ENCODE data around the gene RXRA. TPM values are rescaled to one million over a fixed set of nuclear protein-coding genes. Genes with fewer than 3 reads are reported as not detected.

The RXRA gene
- total RNA-seq, 6 donors from 2014 or later: 43.8 to 92.7 (median 74.1) TPM

DNA sequence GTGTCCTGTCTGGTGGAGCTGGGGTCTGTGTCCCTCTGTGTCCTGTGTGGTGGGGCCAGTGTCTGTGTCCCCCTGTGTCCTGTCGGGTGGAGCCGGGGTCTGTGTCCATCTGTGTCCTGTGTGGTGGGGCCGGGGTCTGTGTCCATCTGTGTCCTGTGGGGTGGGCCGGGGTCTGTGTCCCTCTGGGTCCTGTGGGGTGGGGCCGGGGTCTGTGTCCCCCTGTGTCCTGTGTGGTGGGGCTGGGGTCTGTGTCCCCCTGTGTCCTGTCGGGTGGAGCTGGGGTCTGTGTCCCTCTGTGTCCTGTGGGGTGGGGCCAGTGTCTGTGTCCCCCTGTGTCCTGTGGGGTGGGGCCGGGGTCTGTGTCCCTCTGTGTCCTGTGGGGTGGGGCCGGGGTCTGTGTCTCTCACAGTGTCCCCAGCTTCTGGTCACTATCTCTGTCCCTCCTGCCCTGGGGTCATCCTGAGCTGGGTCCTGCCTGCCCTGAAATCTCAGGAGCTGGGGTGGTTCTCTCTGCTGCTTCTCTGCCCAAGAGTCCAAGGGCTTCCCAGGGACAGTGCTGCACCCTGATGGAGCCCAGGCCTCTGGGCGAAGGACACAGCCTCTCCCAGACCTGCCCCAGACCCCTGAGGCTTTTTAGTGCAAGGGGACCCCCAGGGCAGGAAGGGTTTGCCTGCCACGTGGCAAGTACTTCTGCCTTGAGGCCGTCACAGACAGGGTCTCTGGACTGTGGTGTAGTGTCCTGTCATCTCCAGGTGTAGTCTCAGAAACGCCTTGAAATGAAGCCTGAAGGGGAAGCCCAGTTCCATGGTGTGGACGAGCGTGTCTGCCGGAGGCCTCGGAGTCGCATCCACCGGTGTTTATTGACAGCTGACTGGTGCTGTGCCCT is 131.3 kb downstream of the RXRA start:
- DNase-seq: peak in 1 of 2 donors; percentile 46
- Histone ChIP-seq H3K4me1 (peaks cover 17 to 26% (median 22%) of the 10 kb centered on the region in 4 donors), H3K36me3 (no peaks in the 10 kb centered on the region), H3K4me3 (no peak overlapping the region), H3K9me3 (peaks cover 0 to 4% (median 0%) of the 10 kb centered on the region in 4 donors), H3K27me3 (no peaks in the 10 kb centered on the region), H3K27ac (peak overlapping the region; percentile 85 to 95 (median 87))
- ATAC-seq (ENCODE audit: low FRiP score in 2 of 2): no peak
- WGBS, 2 donors: 80 to 95% methylated on average over 1 to 10 of the region's 18 CpGs
- TF ChIP-seq POLR2AphosphoS5 (IDR thresholded peaks at IDR 0.05) (no peak), EP300 (IDR thresholded peaks at IDR 0.05) (no peak), POLR2A (IDR thresholded peaks at IDR 0.05) (no peak)
- TF ChIP-seq, protein P1, sequence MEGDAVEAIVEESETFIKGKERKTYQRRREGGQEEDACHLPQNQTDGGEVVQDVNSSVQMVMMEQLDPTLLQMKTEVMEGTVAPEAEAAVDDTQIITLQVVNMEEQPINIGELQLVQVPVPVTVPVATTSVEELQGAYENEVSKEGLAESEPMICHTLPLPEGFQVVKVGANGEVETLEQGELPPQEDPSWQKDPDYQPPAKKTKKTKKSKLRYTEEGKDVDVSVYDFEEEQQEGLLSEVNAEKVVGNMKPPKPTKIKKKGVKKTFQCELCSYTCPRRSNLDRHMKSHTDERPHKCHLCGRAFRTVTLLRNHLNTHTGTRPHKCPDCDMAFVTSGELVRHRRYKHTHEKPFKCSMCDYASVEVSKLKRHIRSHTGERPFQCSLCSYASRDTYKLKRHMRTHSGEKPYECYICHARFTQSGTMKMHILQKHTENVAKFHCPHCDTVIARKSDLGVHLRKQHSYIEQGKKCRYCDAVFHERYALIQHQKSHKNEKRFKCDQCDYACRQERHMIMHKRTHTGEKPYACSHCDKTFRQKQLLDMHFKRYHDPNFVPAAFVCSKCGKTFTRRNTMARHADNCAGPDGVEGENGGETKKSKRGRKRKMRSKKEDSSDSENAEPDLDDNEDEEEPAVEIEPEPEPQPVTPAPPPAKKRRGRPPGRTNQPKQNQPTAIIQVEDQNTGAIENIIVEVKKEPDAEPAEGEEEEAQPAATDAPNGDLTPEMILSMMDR (IDR thresholded peaks at IDR 0.05): no peak

DNA sequence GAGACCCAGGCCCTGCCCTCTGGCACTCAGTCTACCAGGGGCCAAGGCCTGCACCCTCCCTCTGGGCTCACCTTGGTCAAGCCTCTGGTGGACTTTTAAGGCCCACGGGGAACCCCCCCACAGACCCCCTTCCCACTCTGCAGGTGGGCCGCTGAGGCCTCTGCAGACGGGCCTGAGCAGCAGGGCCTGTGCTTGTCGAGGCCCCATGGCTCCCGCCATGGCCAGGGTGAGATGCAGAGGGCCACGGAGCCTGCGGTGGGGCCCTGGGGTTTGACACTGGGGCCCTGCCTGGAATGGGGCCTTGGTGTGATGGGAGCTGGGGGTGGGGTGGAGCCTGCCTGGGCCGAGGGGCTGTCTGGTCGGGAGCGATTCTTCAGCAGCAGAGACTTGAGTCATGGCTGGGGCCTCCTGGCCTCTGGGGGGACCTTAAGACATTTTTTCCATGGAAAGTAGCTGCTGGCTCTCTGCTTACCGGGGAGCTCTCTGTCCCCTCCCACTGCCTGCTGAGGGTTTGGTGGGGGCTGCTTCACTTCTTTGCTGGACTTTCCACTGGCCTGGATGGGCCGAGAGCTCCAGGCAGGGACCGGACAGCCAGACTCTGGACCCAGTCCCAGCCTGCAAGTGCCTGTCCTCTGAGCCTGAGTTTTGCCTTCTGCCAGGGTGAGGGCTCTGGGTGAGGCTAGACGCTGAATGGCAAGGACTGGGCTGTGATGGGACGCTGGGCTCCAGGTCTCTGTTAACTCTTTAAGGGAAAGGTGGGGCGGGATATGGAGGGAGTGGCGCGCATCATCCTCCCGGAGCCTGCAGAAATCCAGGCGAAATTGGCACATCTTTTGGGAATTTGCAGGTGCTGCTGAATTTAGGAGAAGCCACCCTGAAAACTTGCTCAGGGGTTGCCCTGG is 132.2 kb downstream of the RXRA start:
- no peak for TF ChIP-seq POLR2A (IDR thresholded peaks at IDR 0.05)
- TF ChIP-seq POLR2AphosphoS5 (IDR thresholded peaks at IDR 0.05): no peak
- TF ChIP-seq, protein P1 (IDR thresholded peaks at IDR 0.05): no peak
- TF ChIP-seq EP300 (IDR thresholded peaks at IDR 0.05): no peak
- Histone ChIP-seq H3K9me3 (peaks cover 0 to 4% (median 0%) of the 10 kb centered on the region in 4 donors), H3K36me3 (no peaks in the 10 kb centered on the region), H3K4me1 (peaks cover 17 to 26% (median 22%) of the 10 kb centered on the region in 4 donors), H3K27me3 (no peaks in the 10 kb centered on the region), H3K4me3 (no peak overlapping the region), H3K27ac (peak overlapping the region in 2 of 4 donors; percentile 88 to 95)
- WGBS, 2 donors: 79 to 84% methylated on average over 7 to 13 of the region's 20 CpGs
- DNase-seq: peak in 1 of 2 donors; percentile 74
- peak in 1 of 2 donors; percentile 69 for ATAC-seq (ENCODE audit: low FRiP score in 2 of 2)

DNA sequence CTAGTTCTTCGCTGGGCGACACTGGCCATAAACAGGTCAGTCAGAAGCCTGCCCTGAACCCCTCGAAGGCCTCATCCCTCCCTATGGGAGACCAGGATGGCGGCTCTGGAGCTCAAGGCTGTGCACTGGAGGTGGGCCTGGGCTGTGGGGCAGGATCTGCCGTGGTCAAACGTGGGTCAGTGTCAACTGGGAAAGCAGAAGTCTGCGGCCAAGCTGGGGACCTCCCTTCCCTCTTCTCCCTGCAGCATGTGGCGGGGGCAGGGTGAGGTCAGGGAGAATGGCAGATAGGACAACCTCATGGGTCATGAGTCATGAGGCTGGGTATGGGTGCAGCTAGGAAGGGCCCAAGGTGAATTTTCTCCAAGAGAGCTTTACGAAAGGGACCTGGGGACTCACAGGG is 132.9 kb downstream of the RXRA start:
- Histone ChIP-seq H3K36me3 (no peaks in the 10 kb centered on the region), H3K4me1 (peaks cover 17 to 26% (median 22%) of the 10 kb centered on the region in 4 donors), H3K4me3 (no peak overlapping the region), H3K27ac (no peak overlapping the region), H3K27me3 (no peaks in the 10 kb centered on the region), H3K9me3 (peaks cover 0 to 4% (median 0%) of the 10 kb centered on the region in 4 donors)
- ATAC-seq (ENCODE audit: low FRiP score in 2 of 2) (no peak), DNase-seq (peak; percentile 46 to 66)
- TF ChIP-seq POLR2AphosphoS5 (IDR thresholded peaks at IDR 0.05) (no peak), EP300 (IDR thresholded peaks at IDR 0.05) (no peak), POLR2A (IDR thresholded peaks at IDR 0.05) (no peak)
- TF ChIP-seq, protein P1 (IDR thresholded peaks at IDR 0.05): no peak
- WGBS, 2 donors: 72 to 88% methylated on average over 3 to 9 of the region's 9 CpGs

DNA sequence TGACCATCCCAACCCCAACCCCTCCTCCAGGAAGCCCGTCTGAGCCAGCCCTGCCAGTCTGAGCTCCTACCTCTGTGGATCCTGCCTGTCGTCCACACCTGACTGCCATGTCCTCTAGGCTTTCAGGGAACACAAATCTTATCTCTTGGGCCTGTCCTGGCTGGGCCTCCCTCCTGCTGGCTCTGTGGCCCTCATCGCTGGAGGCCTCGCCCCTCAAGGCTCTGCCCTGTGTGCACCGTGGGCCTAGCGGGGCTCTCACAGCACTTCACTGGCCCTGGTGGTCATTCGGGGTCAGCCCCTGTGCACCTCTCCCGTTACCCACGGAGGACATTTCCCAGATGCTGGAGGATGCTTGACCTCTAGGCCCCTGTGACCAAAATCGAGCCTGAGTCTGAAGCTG is 133.3 kb downstream of the RXRA start:
- Histone ChIP-seq H3K4me1 (peaks cover 17 to 26% (median 22%) of the 10 kb centered on the region in 4 donors), H3K36me3 (no peaks in the 10 kb centered on the region), H3K9me3 (peaks cover 0 to 4% (median 0%) of the 10 kb centered on the region in 4 donors), H3K27ac (no peak overlapping the region), H3K4me3 (no peak overlapping the region), H3K27me3 (no peaks in the 10 kb centered on the region)
- DNase-seq: peak in 1 of 2 donors; percentile 52
- TF ChIP-seq POLR2A (IDR thresholded peaks at IDR 0.05) (no peak), POLR2AphosphoS5 (IDR thresholded peaks at IDR 0.05) (no peak)
- 90 to 91% methylated on average over 7 to 10 of the region's 10 CpGs for WGBS, 2 donors
- ATAC-seq (ENCODE audit: low FRiP score in 2 of 2): no peak

DNA sequence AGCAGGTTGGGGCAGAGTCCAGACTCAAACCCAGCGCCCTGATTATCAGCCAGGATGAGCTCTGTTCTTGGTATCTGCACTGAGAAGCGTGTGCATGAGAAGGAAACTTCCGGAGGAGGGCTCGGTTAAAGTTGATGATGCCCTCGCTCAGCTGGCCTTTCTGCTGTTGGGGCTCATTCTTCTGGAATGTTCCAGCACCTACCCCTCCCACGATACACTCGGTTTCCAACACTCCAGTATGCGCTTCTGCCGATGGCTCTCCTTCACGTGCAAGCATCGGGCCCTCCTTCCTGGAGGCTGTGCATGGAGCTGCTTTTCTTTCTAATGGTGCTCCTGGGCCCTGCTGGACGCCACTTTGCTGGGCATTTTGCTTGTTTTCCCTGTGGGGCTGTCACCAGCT is 134.0 kb downstream of the RXRA start:
- 89 to 96% methylated on average over 11 to 12 of the region's 12 CpGs for WGBS, 2 donors
- ATAC-seq (ENCODE audit: low FRiP score in 2 of 2) (no peak), DNase-seq (no peak)
- H3K27ac ChIP-seq: no peak overlapping the region
- H3K4me3 ChIP-seq: no peak overlapping the region
- H3K4me1 ChIP-seq: peaks cover 17 to 25% (median 21%) of the 10 kb centered on the region in 4 donors
- H3K27me3 ChIP-seq: no peaks in the 10 kb centered on the region
- peaks cover 0 to 4% (median 0%) of the 10 kb centered on the region in 4 donors for H3K9me3 ChIP-seq
- no peaks in the 10 kb centered on the region for H3K36me3 ChIP-seq
- TF ChIP-seq, protein P1 (IDR thresholded peaks at IDR 0.05): no peak
- TF ChIP-seq EP300 (IDR thresholded peaks at IDR 0.05) (no peak), POLR2A (IDR thresholded peaks at IDR 0.05) (no peak), POLR2AphosphoS5 (IDR thresholded peaks at IDR 0.05) (no peak)

Measured in upper lobe of left lung (tissue), 6 donors.